CD4-positive, CD25-positive, alpha-beta regulatory T cell (primary cell): Measurements from ENCODE around the gene CBARP. TPM values are rescaled to one million over a fixed set of nuclear protein-coding genes. Genes with fewer than 3 reads are reported as not detected.

ENCODE experiments used
- ATAC-seq, 2 donors: fragments of 150-1000 bp; cut with Tn5 transposase; one replicate each; pipeline ENCODE4 v1.10.0; 2021; ENCODE audit warnings: low read depth in 2 of 2, moderate number of reproducible peaks in 2 of 2, moderate library complexity in 1 of 2
- DNase-seq, 3 donors: peaks; one replicate each; pipeline versions ENCODE4 v3.0.0 to v3.0.0-alpha.2; 2012 to 2022; ENCODE audit warnings: mixed read lengths in 1 of 3
- H3K27ac ChIP-seq: one replicate; pipeline ENCODE4 v1.7.0; 2013; ENCODE audit warnings: mild to moderate bottlenecking, low read length; ENCODE audit not compliant: insufficient read depth, poor library complexity, severe bottlenecking
- H3K27me3 ChIP-seq: one replicate; pipeline ENCODE4 v1.7.0; 2013; ENCODE audit warnings: low read length; ENCODE audit not compliant: control insufficient read depth, insufficient read depth
- H3K36me3 ChIP-seq: one replicate; pipeline ENCODE4 v1.7.0; 2013; ENCODE audit warnings: mild to moderate bottlenecking, low read length, moderate library complexity; ENCODE audit not compliant: control insufficient read depth, insufficient read depth
- H3K4me1 ChIP-seq: 2 replicates; pipeline ENCODE4 v1.7.0; 2013; ENCODE audit warnings: mild to moderate bottlenecking, low read length; ENCODE audit not compliant: insufficient read depth, control insufficient read depth, poor library complexity, severe bottlenecking
- H3K4me3 ChIP-seq: one replicate; pipeline ENCODE4 v1.7.0; 2013; ENCODE audit warnings: low read depth, mild to moderate bottlenecking, low read length, moderate library complexity
- H3K9me3 ChIP-seq, 2 experiments: 1 replicate in 1 of 2; 2 replicates in 1 of 2; pipeline ENCODE4 v1.7.0; 2013; ENCODE audit warnings: low read length in 2 of 2, mild to moderate bottlenecking in 1 of 2, moderate library complexity in 1 of 2; ENCODE audit not compliant: control insufficient read depth in 2 of 2
- H3K27ac Mint-ChIP-seq, 3 donors: one replicate each; pipeline ENCODE4 v1.8.0; 2020 to 2022; ENCODE audit warnings: mild to moderate bottlenecking in 3 of 3, mixed read lengths in 3 of 3, moderate library complexity in 2 of 3
- H3K27me3 Mint-ChIP-seq: one replicate; pipeline ENCODE4 v1.8.0; 2022; ENCODE audit warnings: mild to moderate bottlenecking, mixed read lengths
- H3K36me3 Mint-ChIP-seq: one replicate; pipeline ENCODE4 v1.8.0; 2020; ENCODE audit warnings: mixed read lengths
- H3K4me1 Mint-ChIP-seq, 4 donors: one replicate each; pipeline ENCODE4 v1.8.0; 2020 to 2022; ENCODE audit warnings: mixed read lengths in 4 of 4, mild to moderate bottlenecking in 1 of 4
- H3K4me3 Mint-ChIP-seq, 4 donors: one replicate each; pipeline ENCODE4 v1.8.0; 2020 to 2022; ENCODE audit warnings: mild to moderate bottlenecking in 4 of 4, mixed read lengths in 4 of 4, moderate library complexity in 3 of 4
- H3K9me3 Mint-ChIP-seq, 7 donors: one replicate each; pipeline ENCODE4 v1.8.0; 2020 to 2022; ENCODE audit warnings: mixed read lengths in 7 of 7, mild to moderate bottlenecking in 3 of 7, moderate library complexity in 2 of 7
- polyA plus RNA-seq, 4 donors: library from polyadenylated mRNA; unstranded; fragments of 300-500 nt; fragmentation: Illumina TruSeq; gene quantifications; one replicate each; pipeline ENCODE4 v1.2.3, GENCODE V29; 2021
- total RNA-seq: library from RNA; stranded (reverse); gene quantifications from one replicate; pipeline ENCODE4 v1.2.3, GENCODE V29; 2022

CBARP gene
- total and polyA plus RNA-seq, 5 donors from 2014 or later = 0.12 TPM; not detected in 4

DNA sequence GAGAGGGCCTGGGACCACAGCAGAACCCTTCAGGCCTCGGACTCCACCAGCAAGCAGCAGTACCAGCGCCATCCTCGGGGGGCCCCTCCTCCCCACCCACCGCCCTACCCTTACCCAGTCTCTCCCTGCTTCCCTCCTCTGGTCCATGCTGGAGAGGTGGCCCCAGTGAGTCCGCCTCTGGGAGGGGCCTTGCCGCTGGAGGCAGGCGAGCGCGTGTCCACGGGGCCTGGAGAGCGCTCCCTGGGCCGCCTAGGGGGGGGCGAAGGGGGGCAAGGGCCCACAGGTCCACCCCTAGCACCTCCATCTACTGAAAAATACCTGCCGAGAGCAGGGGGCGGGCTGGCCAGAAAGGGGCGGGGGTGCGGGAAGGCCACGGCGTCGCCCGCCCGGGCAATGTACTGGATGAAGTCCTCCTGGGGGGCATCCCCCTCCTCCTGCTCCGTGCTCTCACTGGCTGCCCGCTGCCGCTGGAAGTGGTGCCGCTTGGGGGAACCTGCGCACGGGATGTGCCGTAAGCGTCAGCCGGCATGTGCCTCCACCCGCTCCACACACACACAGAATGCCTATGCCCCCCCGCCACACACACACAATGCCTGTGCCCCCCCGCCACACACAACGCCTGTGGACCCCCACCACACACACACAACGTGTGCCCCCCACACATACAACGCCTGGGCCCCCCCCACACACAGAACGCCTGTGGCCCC lies 6.9 kb downstream of the CBARP start:
- no peaks in the 10 kb centered on the region for H3K36me3 Mint-ChIP-seq
- no peak overlapping the region for H3K4me3 Mint-ChIP-seq
- DNase-seq = no peak
- no peaks in the 10 kb centered on the region for H3K9me3 Mint-ChIP-seq
- no peak overlapping the region for H3K27ac Mint-ChIP-seq
- H3K27me3 Mint-ChIP-seq = no peaks in the 10 kb centered on the region
- no peaks in the 10 kb centered on the region for H3K36me3 ChIP-seq
- no peaks in the 10 kb centered on the region for H3K27me3 ChIP-seq
- no peak overlapping the region for H3K27ac ChIP-seq
- peaks cover 0 to 2% (median 0%) of the 10 kb centered on the region in 4 donors for H3K4me1 Mint-ChIP-seq
- H3K4me1 ChIP-seq = no peaks in the 10 kb centered on the region
- H3K9me3 ChIP-seq = no peaks in the 10 kb centered on the region
- no peak for ATAC-seq
- H3K4me3 ChIP-seq = no peak overlapping the region

DNA sequence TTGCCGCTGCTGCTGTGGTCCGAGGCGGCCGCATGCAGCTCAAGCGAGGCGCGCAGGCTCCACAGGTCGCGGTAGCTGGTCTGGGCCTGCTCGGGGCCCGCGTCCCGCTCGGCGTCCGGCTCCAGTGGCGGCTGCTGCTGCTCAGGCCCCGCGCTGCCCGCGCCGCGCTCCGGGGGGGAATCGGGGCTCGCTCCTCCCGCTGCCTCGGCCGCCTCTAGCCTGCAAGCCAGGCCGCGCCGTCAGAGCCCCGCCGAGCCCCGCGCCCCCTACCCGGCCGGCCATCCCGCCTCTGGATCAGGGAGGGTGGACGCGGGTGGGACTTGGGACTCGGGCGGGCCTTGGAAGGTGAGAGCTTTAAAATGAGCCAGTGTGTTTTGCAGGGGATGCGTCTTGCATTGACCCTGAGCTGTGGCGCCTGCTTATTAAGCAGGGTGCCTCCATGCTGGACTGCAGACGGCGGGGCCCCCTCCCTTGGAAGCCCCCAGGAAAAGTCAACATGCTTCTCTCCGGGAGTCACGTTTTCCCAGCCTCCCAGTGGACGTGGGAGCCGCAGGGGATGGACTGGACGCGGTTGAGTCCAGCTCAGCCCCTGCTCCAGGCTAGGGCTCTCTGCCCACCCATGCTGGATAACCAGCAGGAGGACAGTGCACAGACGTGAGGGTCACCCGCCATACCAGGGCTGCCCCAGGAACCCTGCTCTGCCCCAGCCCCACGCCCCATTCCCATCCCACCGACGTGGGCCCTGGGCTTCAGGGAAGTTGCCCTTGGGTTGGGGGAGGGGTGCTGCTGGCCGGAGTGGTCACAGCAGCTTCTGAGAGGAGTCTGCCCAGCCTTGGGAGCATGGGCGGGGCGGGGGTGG lies 7.7 kb downstream of the CBARP start:
- ATAC-seq (no peak), DNase-seq (no peak)
- Mint-ChIP-seq H3K4me3 (no peak overlapping the region), H3K36me3 (no peaks in the 10 kb centered on the region), H3K4me1 (peaks cover 0 to 2% (median 0%) of the 10 kb centered on the region in 4 donors), H3K27me3 (no peaks in the 10 kb centered on the region), H3K27ac (no peak overlapping the region), H3K9me3 (no peaks in the 10 kb centered on the region)
- H3K9me3 ChIP-seq = no peaks in the 10 kb centered on the region
- no peaks in the 10 kb centered on the region for H3K4me1 ChIP-seq
- no peak overlapping the region for H3K27ac ChIP-seq
- no peak overlapping the region for H3K4me3 ChIP-seq
- H3K27me3 ChIP-seq = no peaks in the 10 kb centered on the region
- H3K36me3 ChIP-seq = no peaks in the 10 kb centered on the region

DNA sequence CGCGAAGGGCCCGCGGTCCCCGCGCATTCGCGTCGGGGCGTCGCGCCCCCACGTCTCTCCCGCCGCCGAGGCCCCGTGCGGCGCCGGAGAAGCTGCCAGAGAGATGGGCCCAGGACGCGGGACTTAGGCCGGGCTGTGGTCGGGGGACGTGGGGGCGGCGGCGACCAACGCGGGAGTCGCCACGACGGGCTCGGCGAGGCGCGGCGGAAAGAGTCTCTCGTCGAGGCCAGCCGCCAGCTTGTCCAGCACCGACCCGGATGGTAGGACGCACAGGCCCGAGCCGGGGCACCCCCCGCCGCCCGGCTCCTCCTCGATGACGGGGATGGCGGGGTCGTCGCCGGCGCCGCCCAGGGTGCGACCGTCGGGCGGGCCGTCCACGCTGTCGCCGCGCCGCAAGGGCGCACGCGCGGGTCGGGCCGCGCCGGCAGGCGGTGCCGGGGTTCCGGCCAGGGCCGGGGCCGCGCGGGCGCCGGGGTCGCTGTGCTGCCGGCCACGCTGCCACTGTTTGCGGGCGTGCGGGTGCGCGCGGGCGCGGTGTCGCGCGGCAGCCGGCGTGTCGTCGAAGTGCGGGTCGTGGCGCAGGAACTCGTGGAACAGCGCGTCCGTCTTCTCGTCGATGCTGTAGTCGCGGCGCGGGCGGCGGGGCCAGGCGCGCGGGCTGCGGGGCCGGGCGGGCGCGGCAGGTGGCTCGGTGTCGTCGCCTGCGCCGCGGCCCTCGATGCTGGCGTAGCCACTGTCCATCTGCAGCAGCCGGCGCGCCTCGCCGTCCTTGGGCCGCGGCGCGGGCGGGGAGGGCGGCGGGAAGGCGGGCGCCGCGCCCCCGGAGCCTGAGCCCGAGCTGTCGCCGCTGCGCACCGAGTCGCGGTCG lies 8.5 kb downstream of the CBARP start:
- Histone ChIP-seq H3K27ac (no peak overlapping the region), H3K4me3 (no peak overlapping the region), H3K36me3 (no peaks in the 10 kb centered on the region), H3K27me3 (no peaks in the 10 kb centered on the region), H3K4me1 (no peaks in the 10 kb centered on the region), H3K9me3 (no peaks in the 10 kb centered on the region)
- ATAC-seq = no peak
- no peak for DNase-seq
- no peaks in the 10 kb centered on the region for H3K27me3 Mint-ChIP-seq
- H3K27ac Mint-ChIP-seq = no peak overlapping the region
- H3K9me3 Mint-ChIP-seq = no peaks in the 10 kb centered on the region
- H3K4me3 Mint-ChIP-seq = no peak overlapping the region
- peaks cover 0 to 2% (median 0%) of the 10 kb centered on the region in 4 donors for H3K4me1 Mint-ChIP-seq
- no peaks in the 10 kb centered on the region for H3K36me3 Mint-ChIP-seq

DNA sequence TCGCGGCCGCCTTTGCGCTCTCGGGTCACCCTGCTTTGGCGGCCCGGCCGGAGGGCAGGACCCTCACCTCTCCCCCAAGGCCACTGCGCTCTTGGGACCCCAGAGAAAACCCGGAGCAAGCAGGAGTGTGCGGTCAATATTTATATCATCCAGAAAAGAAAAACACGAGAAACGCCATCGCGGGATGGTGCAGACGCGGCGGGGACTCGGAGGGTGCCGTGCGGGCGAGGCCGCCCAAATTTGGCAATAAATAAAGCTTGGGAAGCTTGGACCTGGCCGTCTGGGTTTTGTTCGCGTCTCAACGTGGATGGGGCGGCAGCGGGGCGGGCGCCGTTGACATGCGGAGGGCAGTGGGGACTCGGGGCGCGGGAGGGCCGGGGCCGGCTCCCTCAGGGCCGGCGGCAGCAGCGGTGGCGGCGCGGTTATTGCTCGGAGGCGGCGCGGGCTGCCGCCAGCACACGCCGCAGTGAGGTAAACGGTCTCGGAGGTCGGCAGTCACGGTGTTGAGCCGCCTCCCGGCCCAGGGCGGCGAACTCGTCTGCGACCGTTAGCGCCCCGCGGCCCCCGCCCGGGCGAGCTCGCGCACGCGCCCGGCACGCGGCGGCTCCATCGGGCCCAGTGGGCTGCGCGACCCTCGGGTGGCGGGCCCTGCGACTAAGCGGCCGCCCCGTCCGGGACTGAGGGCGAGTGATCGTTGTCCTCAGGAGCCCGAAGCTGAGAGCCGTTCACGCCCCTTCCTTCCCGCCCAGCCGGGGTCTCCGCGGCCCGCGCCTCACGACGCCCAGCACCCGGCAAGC lies 9.4 kb downstream of the CBARP start:
- Mint-ChIP-seq H3K36me3 (no peaks in the 10 kb centered on the region), H3K27ac (no peak overlapping the region), H3K27me3 (no peaks in the 10 kb centered on the region), H3K9me3 (no peaks in the 10 kb centered on the region), H3K4me1 (peaks cover 0 to 2% (median 0%) of the 10 kb centered on the region in 4 donors), H3K4me3 (no peak overlapping the region)
- ATAC-seq (no peak), DNase-seq (no peak)
- H3K27ac ChIP-seq = no peak overlapping the region
- no peaks in the 10 kb centered on the region for H3K27me3 ChIP-seq
- no peaks in the 10 kb centered on the region for H3K4me1 ChIP-seq
- no peak overlapping the region for H3K4me3 ChIP-seq
- no peaks in the 10 kb centered on the region for H3K9me3 ChIP-seq
- H3K36me3 ChIP-seq = no peaks in the 10 kb centered on the region

DNA sequence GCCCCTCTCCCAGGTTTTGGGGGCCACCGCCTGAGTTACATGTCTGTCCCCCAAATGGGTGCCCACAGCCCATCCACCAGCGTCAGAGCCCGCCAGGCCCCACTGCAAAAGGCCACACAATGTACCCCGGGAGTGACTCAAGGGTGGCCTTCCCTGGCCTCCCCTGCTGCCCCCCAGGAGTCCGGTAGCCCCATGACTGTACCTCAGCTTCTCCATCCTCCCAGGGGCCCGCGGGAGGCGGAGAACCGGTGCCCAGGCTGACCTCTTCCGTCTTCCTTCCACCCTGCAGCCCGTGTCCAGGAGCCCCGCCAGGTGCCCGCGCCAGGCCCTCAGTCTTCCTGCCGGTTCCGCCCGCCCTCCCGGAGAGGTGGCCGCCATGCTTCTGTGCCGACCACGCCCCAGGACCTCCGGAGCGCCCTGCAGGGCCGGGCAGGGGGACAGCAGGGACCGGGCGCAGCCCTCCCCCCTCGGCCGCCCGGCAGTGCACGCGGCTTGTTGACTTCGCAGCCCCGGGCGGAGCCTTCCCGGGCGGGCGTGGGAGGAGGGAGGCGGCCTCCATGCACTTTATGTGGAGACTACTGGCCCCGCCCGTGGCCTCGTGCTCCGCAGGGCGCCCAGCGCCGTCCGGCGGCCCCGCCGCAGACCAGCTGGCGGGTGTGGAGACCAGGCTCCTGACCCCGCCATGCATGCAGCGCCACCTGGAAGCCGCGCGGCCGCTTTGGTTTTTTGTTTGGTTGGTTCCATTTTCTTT lies 10.3 kb downstream of the CBARP start:
- DNase-seq = no peak
- H3K36me3 ChIP-seq = no peaks in the 10 kb centered on the region

DNA sequence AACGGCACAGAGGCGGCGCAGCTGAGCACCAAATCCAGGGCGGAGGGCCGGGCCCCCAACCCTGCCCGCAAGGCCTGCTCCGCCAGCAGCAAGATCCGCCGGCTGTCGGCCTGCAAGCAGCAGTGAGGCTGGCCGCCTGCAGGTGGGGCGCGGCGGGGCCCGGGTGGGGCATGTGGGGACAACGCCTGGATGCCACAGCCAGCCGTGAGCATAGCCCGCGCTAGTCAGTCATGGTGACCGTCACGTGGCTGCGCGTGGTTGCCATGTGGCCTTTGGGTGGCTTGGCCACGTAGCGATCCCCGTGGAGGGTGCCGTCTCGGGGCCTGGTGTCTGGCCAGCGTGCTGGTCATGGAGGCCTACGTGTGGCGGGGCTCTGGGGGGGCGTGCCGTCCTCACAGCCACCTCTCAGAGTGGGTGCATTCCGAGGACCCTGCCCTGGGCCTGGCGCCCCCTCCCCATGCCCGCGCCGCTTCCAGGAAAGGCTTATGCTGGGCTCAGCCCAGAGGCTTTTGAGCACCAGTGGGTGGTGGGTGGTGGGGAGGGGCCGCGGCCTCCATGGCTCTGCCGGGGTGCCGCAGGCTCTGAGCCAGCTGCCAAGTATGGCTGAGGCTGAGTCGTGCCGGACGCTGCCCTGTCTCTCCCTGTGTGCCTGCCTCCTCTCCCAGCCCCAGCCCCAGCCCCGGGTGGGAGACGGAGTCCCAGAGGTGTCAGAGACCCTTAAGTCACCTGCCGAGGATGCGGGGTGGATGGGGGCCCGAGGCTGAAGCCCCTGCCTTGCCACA lies 11.1 kb downstream of the CBARP start:
- H3K27ac Mint-ChIP-seq = no peak overlapping the region
- no peak overlapping the region for H3K4me3 Mint-ChIP-seq
- H3K4me3 ChIP-seq = no peak overlapping the region
- no peaks in the 10 kb centered on the region for H3K9me3 ChIP-seq
- H3K36me3 ChIP-seq = no peaks in the 10 kb centered on the region
- H3K4me1 ChIP-seq = no peaks in the 10 kb centered on the region
- no peaks in the 10 kb centered on the region for H3K9me3 Mint-ChIP-seq
- no peaks in the 10 kb centered on the region for H3K36me3 Mint-ChIP-seq
- DNase-seq (no peak), ATAC-seq (no peak)
- H3K4me1 Mint-ChIP-seq = no peaks in the 10 kb centered on the region
- no peak overlapping the region for H3K27ac ChIP-seq
- no peaks in the 10 kb centered on the region for H3K27me3 Mint-ChIP-seq
- H3K27me3 ChIP-seq = no peaks in the 10 kb centered on the region

More for the DNA sequence above, 10.3 kb downstream of the CBARP start:
- ATAC-seq = no peak
- no peaks in the 10 kb centered on the region for H3K36me3 Mint-ChIP-seq
- no peaks in the 10 kb centered on the region for H3K4me1 ChIP-seq
- H3K4me3 Mint-ChIP-seq = no peak overlapping the region
- no peaks in the 10 kb centered on the region for H3K9me3 Mint-ChIP-seq
- no peaks in the 10 kb centered on the region for H3K9me3 ChIP-seq
- peaks cover 0 to 2% (median 0%) of the 10 kb centered on the region in 4 donors for H3K4me1 Mint-ChIP-seq
- H3K27me3 Mint-ChIP-seq = no peaks in the 10 kb centered on the region
- no peaks in the 10 kb centered on the region for H3K27me3 ChIP-seq
- H3K27ac Mint-ChIP-seq = no peak overlapping the region
- no peak overlapping the region for H3K27ac ChIP-seq
- no peak overlapping the region for H3K4me3 ChIP-seq
